LNCaP clone FGC (cell line): Measurements from ENCODE around the gene CCDC70.

Source experiments
- DNase-seq: peaks from one replicate; pipeline ENCODE4 v3.0.0-alpha.2; 2011; ENCODE audit warnings: low read depth
- H3K4me3 ChIP-seq: 2 replicates; pipeline ENCODE4 v1.5.1; 2011; ENCODE audit warnings: mild to moderate bottlenecking, low read depth, low read length, control low read depth
- TF ChIP-seq, protein P1 (sequence below): IDR thresholded peaks from 2 replicates; pipeline ENCODE4 v1.5.1; 2012; ENCODE audit warnings: mild to moderate bottlenecking; ENCODE audit not compliant: control insufficient read depth, insufficient read depth; ENCODE audit errors: extremely low read depth

Gene CCDC70

GRCh38 chr13:51825165-51825592 is 36.6 kb upstream of the CCDC70 start:
- no peak overlapping the region for H3K4me3 ChIP-seq
- TF ChIP-seq, protein P1, sequence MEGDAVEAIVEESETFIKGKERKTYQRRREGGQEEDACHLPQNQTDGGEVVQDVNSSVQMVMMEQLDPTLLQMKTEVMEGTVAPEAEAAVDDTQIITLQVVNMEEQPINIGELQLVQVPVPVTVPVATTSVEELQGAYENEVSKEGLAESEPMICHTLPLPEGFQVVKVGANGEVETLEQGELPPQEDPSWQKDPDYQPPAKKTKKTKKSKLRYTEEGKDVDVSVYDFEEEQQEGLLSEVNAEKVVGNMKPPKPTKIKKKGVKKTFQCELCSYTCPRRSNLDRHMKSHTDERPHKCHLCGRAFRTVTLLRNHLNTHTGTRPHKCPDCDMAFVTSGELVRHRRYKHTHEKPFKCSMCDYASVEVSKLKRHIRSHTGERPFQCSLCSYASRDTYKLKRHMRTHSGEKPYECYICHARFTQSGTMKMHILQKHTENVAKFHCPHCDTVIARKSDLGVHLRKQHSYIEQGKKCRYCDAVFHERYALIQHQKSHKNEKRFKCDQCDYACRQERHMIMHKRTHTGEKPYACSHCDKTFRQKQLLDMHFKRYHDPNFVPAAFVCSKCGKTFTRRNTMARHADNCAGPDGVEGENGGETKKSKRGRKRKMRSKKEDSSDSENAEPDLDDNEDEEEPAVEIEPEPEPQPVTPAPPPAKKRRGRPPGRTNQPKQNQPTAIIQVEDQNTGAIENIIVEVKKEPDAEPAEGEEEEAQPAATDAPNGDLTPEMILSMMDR = no peak
- DNase-seq = no peak

DNA sequence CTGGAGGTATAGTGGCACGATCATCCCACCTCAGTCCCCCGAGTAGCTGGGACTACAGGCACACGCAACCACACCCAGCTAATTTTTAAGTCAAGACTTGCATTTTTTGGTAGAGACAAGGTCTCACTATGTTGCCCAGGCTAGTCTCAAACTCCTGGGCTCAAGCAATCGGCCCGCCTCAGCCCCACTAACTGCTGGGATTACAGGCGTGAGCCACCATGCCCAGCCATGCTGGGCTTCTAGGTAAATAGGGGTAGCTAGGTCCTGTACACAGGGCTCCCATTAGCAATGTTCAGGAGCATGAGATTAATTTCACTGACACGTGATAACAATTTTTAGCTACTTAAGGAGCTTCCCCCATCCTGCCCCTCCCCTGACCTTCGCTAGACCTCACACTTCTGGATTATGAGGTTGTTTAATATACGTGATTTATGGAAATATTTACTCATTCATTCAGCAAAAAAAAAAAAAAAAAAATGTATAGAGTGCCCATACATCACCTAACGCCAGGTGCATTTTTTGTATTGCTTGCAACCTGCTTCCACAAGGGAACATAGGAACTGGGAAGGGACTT is 36.0 kb upstream of the CCDC70 start:
- H3K4me3 ChIP-seq = no peak overlapping the region
- DNase-seq = no peak
- TF ChIP-seq, protein P1 = no peak

DNA sequence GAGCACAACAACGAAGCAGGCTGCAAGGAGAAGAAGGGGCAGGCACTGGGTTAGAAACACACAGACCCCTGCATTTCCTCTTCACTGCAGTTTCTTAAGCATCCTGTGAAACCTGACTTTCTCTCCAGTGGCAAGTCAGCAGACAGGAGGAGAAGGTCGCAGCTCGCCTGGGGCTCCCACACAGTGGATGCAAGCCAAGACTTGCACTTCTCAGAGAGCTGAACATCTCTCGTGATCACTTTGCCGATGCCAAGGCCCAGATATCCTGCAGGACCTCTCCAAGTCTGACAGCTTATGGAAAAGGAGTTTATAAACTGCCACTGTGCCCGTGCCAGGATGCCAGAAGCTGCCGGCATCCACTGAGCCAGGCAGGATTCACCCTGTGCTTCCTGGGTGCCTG is 35.2 kb upstream of the CCDC70 start:
- TF ChIP-seq, protein P1 = no peak
- no peak for DNase-seq
- H3K4me3 ChIP-seq = no peak overlapping the region

DNA sequence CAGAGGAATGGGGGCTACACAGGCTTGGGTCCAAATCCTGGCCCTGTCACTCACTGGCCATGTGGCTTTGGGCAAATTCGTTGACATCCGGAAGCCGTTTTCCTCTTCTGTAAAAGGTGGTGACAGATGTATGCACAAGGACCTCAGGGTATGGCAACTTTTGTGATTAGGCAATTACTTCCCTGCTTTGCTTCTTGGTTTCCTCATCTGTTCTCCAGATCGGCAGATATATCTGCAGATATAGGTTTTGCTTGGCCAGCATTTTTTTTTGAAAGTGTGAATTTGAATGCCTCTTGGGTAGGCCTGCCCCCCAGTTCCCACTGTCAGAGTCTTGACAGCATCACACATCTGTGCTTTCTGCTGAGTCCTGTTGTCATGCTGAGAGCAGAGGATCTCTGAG is 34.5 kb upstream of the CCDC70 start:
- no peak for DNase-seq
- TF ChIP-seq, protein P1 = no peak

GRCh38 chr13:51828730-51829567 is 32.8 kb upstream of the CCDC70 start:
- H3K4me3 ChIP-seq = no peak overlapping the region
- TF ChIP-seq, protein P1 = no peak
- DNase-seq = no peak

More for the DNA sequence above, 34.5 kb upstream of the CCDC70 start:
- H3K4me3 ChIP-seq = no peak overlapping the region

GRCh38 chr13:51829568-51829899 is 32.2 kb upstream of the CCDC70 start:
- H3K4me3 ChIP-seq = no peak overlapping the region
- TF ChIP-seq, protein P1 = no peak

More at GRCh38 chr13:51829568-51829899, 32.2 kb upstream of the CCDC70 start:
- DNase-seq = no peak
